ENCODE data around the gene MGAT4A.

DNA sequence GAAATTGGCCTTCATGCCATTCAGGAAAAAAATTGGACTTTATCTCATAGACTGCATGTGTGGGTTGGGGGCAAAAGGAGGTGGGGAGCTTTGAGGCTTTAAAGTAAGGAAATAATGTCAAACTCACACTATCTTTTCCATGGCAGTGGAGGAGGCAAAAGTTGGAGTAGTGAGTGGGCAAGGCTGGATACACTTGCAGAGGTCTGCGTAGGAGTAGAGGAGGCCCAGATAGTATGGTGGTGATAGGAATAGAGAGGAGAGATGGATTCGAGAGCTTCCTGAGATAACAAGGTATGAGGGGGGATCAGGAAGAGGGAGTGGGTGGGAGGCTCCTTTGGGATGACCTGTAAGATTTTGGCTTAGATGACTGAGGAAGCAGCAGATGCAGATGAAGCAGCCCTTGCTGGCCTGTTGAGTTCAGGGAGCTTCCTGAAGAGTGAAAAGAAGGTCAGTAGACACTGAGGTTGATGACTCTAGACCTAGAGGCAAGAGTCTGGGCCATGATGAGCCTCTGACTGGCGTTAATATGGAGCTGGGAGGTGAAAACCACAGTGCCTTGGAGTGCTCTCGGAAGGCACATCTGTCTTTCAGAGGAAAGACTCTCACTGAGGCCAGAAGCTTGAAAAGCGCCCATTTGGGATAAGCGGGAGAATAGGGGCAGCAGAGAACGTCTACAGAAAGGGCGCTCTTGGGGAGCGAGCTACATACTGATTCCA is 116.8 kb downstream of the MGAT4A start:
- TF ChIP-seq ZNF282 (CRISPR knock-in tag; IDR thresholded peaks at IDR 0.05): no peak
- TF ChIP-seq, protein P1, sequence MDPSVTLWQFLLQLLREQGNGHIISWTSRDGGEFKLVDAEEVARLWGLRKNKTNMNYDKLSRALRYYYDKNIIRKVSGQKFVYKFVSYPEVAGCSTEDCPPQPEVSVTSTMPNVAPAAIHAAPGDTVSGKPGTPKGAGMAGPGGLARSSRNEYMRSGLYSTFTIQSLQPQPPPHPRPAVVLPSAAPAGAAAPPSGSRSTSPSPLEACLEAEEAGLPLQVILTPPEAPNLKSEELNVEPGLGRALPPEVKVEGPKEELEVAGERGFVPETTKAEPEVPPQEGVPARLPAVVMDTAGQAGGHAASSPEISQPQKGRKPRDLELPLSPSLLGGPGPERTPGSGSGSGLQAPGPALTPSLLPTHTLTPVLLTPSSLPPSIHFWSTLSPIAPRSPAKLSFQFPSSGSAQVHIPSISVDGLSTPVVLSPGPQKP (CRISPR knock-in tag; IDR thresholded peaks at IDR 0.05): no peak
- TF ChIP-seq GTF2F1 (IDR thresholded peaks at IDR 0.05; ENCODE audit: low read depth, low read length): no peak
- TF ChIP-seq FOXK2 (conservative IDR thresholded peaks at IDR 0.05 in 1 of 2, IDR thresholded peaks at IDR 0.05 in 1 of 2; ENCODE audit: low read depth in 2 of 2): no peak
- no peak for TF ChIP-seq SIN3A (IDR thresholded peaks at IDR 0.05; ENCODE audit: borderline replicate concordance in 2 of 2, control insufficient read depth in 1 of 2, low read depth in 2 of 2, low read length in 2 of 2)
- TF ChIP-seq NBN (IDR thresholded peaks at IDR 0.05; ENCODE audit: low read depth): no peak
- TF ChIP-seq CHD4 (IDR thresholded peaks at IDR 0.05; ENCODE audit: insufficient read depth, insufficient replicate concordance, low read depth, low read length, poor library complexity, severe bottlenecking): no peak
- TF ChIP-seq, protein P2, sequence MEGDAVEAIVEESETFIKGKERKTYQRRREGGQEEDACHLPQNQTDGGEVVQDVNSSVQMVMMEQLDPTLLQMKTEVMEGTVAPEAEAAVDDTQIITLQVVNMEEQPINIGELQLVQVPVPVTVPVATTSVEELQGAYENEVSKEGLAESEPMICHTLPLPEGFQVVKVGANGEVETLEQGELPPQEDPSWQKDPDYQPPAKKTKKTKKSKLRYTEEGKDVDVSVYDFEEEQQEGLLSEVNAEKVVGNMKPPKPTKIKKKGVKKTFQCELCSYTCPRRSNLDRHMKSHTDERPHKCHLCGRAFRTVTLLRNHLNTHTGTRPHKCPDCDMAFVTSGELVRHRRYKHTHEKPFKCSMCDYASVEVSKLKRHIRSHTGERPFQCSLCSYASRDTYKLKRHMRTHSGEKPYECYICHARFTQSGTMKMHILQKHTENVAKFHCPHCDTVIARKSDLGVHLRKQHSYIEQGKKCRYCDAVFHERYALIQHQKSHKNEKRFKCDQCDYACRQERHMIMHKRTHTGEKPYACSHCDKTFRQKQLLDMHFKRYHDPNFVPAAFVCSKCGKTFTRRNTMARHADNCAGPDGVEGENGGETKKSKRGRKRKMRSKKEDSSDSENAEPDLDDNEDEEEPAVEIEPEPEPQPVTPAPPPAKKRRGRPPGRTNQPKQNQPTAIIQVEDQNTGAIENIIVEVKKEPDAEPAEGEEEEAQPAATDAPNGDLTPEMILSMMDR (IDR thresholded peaks at IDR 0.05 in 2 of 3, conservative IDR thresholded peaks at IDR 0.05 in 1 of 3; ENCODE audit: insufficient read depth in 2 of 3, low read depth in 1 of 3, low read length in 3 of 3): no peak
- TF ChIP-seq, protein P3, sequence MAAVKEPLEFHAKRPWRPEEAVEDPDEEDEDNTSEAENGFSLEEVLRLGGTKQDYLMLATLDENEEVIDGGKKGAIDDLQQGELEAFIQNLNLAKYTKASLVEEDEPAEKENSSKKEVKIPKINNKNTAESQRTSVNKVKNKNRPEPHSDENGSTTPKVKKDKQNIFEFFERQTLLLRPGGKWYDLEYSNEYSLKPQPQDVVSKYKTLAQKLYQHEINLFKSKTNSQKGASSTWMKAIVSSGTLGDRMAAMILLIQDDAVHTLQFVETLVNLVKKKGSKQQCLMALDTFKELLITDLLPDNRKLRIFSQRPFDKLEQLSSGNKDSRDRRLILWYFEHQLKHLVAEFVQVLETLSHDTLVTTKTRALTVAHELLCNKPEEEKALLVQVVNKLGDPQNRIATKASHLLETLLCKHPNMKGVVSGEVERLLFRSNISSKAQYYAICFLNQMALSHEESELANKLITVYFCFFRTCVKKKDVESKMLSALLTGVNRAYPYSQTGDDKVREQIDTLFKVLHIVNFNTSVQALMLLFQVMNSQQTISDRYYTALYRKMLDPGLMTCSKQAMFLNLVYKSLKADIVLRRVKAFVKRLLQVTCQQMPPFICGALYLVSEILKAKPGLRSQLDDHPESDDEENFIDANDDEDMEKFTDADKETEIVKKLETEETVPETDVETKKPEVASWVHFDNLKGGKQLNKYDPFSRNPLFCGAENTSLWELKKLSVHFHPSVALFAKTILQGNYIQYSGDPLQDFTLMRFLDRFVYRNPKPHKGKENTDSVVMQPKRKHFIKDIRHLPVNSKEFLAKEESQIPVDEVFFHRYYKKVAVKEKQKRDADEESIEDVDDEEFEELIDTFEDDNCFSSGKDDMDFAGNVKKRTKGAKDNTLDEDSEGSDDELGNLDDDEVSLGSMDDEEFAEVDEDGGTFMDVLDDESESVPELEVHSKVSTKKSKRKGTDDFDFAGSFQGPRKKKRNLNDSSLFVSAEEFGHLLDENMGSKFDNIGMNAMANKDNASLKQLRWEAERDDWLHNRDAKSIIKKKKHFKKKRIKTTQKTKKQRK (IDR thresholded peaks at IDR 0.05; ENCODE audit: borderline replicate concordance, low read depth, low read length): no peak
- TF ChIP-seq ZC3H4 (CRISPR knock-in tag; IDR thresholded peaks at IDR 0.05; ENCODE audit: borderline replicate concordance): no peak
- no peak for TF ChIP-seq POLR2A (conservative IDR thresholded peaks at IDR 0.05)
- no peak for TF ChIP-seq GABPA (tag; conservative IDR thresholded peaks at IDR 0.05; ENCODE audit: low read depth)
- no peak for TF ChIP-seq HMG20B (CRISPR knock-in tag; IDR thresholded peaks at IDR 0.05)

Data from K562 (cell line).